B cell (primary cell): ENCODE data around the gene IL1A. TPM values are rescaled to one million over a fixed set of nuclear protein-coding genes. Genes with fewer than 3 reads are reported as not detected.

ENCODE experiments used
- ATAC-seq: fragments of 200-7000 bp; cut with Tn5 transposase; one replicate; pipeline ENCODE4 v1.10.0; 2021; ENCODE audit warnings: low read depth, mild to moderate bottlenecking, moderate number of reproducible peaks, moderate library complexity
- CTCF ChIA-PET: fragments of 350-600 bp; sonication (Branson Sonifier 250); formaldehyde crosslinking; loops from one replicate; lab custom pipeline; 2021; ENCODE audit warnings: antibody characterized with exemption, inconsistent platforms; lab: Charles Lee
- POLR2A ChIA-PET: fragments of 350-600 bp; sonication (Branson Sonifier 250); formaldehyde crosslinking; loops from one replicate; lab custom pipeline; 2021; ENCODE audit warnings: antibody characterized with exemption; lab: Charles Lee
- DNase-seq: peaks from one replicate; pipeline ENCODE4 v3.0.0; 2013
- H2AFZ ChIP-seq: 2 replicates; pipeline ENCODE4 v1.6.1; 2012; ENCODE audit warnings: mild to moderate bottlenecking, low read depth, low read length; ENCODE audit not compliant: insufficient read depth, poor library complexity, severe bottlenecking
- H3K27ac ChIP-seq, 2 donors: 1 replicate in 1 of 2; 2 replicates in 1 of 2; pipeline ENCODE4 v1.5.1; 2012 to 2013; ENCODE audit warnings: low read length in 2 of 2, mild to moderate bottlenecking in 2 of 2, moderate library complexity in 1 of 2
- H3K27me3 ChIP-seq, 4 experiments: fragments of 200-600 bp in 1 of 4; sonication (generic) in 1 of 4; replicated peaks in 1 of 4; 1 replicate in 2 of 4; 2 replicates in 2 of 4; pipeline versions ENCODE4 v1.6.1 to v1.7.0; 2013 to 2016; ENCODE audit warnings: low read length in 3 of 4, mild to moderate bottlenecking in 2 of 4, mixed read lengths in 1 of 4, moderate library complexity in 1 of 4; ENCODE audit not compliant: insufficient read depth in 4 of 4, control insufficient read depth in 3 of 4; ENCODE audit errors: control extremely low read depth in 1 of 4
- H3K36me3 ChIP-seq, 2 experiments: replicated peaks in 1 of 2; 1 replicate in 1 of 2; 2 replicates in 1 of 2; pipeline versions ENCODE4 v1.6.1 to v1.7.1; 2013; ENCODE audit warnings: low read length in 1 of 2; ENCODE audit not compliant: insufficient read depth in 2 of 2, control insufficient read depth in 1 of 2; ENCODE audit errors: control extremely low read depth in 1 of 2, extremely low read depth in 1 of 2
- H3K4me1 ChIP-seq, 2 donors: fragments of 200-600 bp in 1 of 2; sonication (generic) in 1 of 2; 1 replicate in 1 of 2; 2 replicates in 1 of 2; pipeline versions ENCODE4 v1.5.1 to v1.6.1; 2013 to 2017; ENCODE audit warnings: low read length in 2 of 2; ENCODE audit not compliant: control insufficient read depth in 2 of 2, insufficient read depth in 2 of 2
- H3K4me2 ChIP-seq: replicated peaks from 2 replicates; pipeline ENCODE3; 2012; ENCODE audit warnings: mild to moderate bottlenecking, low read depth, low read length; ENCODE audit not compliant: poor library complexity, severe bottlenecking
- H3K4me3 ChIP-seq, 5 experiments: fragments of 200-600 bp in 1 of 5; sonication (generic) in 1 of 5; 1 replicate in 3 of 5; 2 replicates in 2 of 5; pipeline versions ENCODE4 v1.5.1 to v1.7.0; 2011 to 2016; ENCODE audit warnings: low read length in 4 of 5, mild to moderate bottlenecking in 4 of 5, low read depth in 2 of 5, control low read depth in 1 of 5, moderate library complexity in 1 of 5; ENCODE audit not compliant: insufficient read depth in 1 of 5; ENCODE audit errors: control extremely low read depth in 1 of 5, extremely low read depth in 1 of 5
- H3K79me2 ChIP-seq: fragments of 200-600 bp; sonication (generic); one replicate; pipeline ENCODE4 v1.6.0; 2016; ENCODE audit warnings: low read length; ENCODE audit not compliant: control insufficient read depth, insufficient read depth
- H3K9ac ChIP-seq: fragments of 200-600 bp; sonication (generic); 2 replicates; pipeline ENCODE4 v1.6.1; 2017; ENCODE audit warnings: mild to moderate bottlenecking, low read length, moderate library complexity
- H3K9me3 ChIP-seq, 3 donors: one replicate each; pipeline versions ENCODE4 v1.6.1 to v1.7.1; 2013; ENCODE audit warnings: low read length in 2 of 3; ENCODE audit not compliant: control insufficient read depth in 2 of 3, insufficient read depth in 1 of 3; ENCODE audit errors: control extremely low read depth in 1 of 3
- H4K20me1 ChIP-seq: 2 replicates; pipeline ENCODE4 v1.6.0; 2012; ENCODE audit warnings: mild to moderate bottlenecking, low read length; ENCODE audit not compliant: insufficient read depth, control insufficient read depth, poor library complexity, severe bottlenecking
- H3K27ac Mint-ChIP-seq: one replicate; pipeline ENCODE4 v1.8.0; 2021; ENCODE audit warnings: mixed read lengths
- H3K27me3 Mint-ChIP-seq: one replicate; pipeline ENCODE4 v1.8.0; 2021; ENCODE audit warnings: mixed read lengths
- H3K4me1 Mint-ChIP-seq: one replicate; pipeline ENCODE4 v1.8.0; 2021; ENCODE audit warnings: mixed read lengths
- H3K4me3 Mint-ChIP-seq: one replicate; pipeline ENCODE4 v1.8.0; 2021; ENCODE audit warnings: mixed read lengths
- H3K9me3 Mint-ChIP-seq: one replicate; pipeline ENCODE4 v1.8.0; 2022; ENCODE audit warnings: mixed read lengths; ENCODE audit not compliant: insufficient read depth
- CTCF ChIP-seq: fragments of 200-600 bp; IDR thresholded peaks from one replicate; pipeline ENCODE4 v1.8.0; 2022; ENCODE audit warnings: antibody characterized with exemption, mild to moderate bottlenecking
- EZH2 ChIP-seq: IDR thresholded peaks from 2 replicates; pipeline ENCODE4 v1.6.1; 2012; ENCODE audit warnings: borderline replicate concordance, low read depth, mild to moderate bottlenecking, moderate library complexity, low read length; ENCODE audit not compliant: insufficient read depth, poor library complexity, severe bottlenecking
- WGBS: methylation state at CpG from one replicate; pipeline ENCODE4 v1.1.5; 2013; ENCODE audit warnings: missing lambda C conversion rate; ENCODE audit not compliant: insufficient coverage; 5-methylcytosine and 5-hydroxymethylcytosine counted together
- intact Hi-C: fragments of 100-400 bp; cut with micrococcal nuclease; formaldehyde crosslinking; loops from one replicate; pipeline ENCODE4 v1.10.0; 2022
- polyA plus RNA-seq: library from polyadenylated mRNA; depleted of rRNA; stranded (reverse); fragments of >200 nt; gene quantifications from 2 replicates; pipeline ENCODE4 v1.2.3, GENCODE V29; 2012
- total RNA-seq, 2 donors: library from RNA; stranded (reverse); fragments of 120-200 nt in 1 of 2; gene quantifications; 1 replicate in 1 of 2; 2 replicates in 1 of 2; pipeline versions ENCODE4 v1.2.3 to v1.2.4, GENCODE V29; 2013 to 2022

Gene IL1A
- total and polyA plus RNA-seq, 2 donors (not counting 1 experiment from before 2014, with no cell fraction given) = 0.15 TPM; not detected in 1

DNA sequence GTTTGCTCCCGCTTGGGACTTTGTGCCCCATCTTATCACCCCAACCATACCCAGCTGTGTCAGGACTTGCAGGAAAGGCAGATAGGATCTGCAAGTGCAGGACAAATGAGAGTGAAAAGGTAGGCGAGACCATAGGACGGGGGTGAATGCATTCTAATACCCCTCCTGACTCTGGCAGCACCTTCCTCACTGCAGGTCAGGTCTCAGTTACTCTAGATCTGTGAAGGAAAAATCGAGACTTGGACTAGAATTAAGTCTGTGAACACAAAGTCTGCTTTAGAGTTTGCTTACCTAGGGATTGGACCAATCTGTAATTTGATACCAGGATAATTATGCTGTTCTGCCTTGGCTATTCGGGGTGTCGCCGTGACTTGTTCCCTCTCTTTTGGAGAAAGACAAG, 43.8 kb downstream of the IL1A start:
- Mint-ChIP-seq H3K9me3 (no peaks in the 10 kb centered on the region), H3K4me1 (no peaks in the 10 kb centered on the region), H3K27ac (no peak overlapping the region), H3K4me3 (no peak overlapping the region), H3K27me3 (no peaks in the 10 kb centered on the region)
- no peak for DNase-seq
- ATAC-seq = no peak
- ChIA-PET CTCF (interaction anchor here (1.4 to 3.0 kb wide), 3 partner anchors 9 to 114 kb away, joined by 5 to 11 read pairs (median 6); no protein-coding TSS in a partner anchor), POLR2A (no interaction called here)
- Histone ChIP-seq H3K79me2 (no peaks in the 10 kb centered on the region), H3K27ac (no peak overlapping the region), H3K27me3 (no peaks in the 10 kb centered on the region), H3K4me3 (no peak overlapping the region), H3K9me3 (no peaks in the 10 kb centered on the region), H3K4me2 (no peak overlapping the region), H3K36me3 (peaks cover 0 to 5% of the 10 kb centered on the region in 2 experiments), H3K9ac (no peak overlapping the region), H3K4me1 (no peaks in the 10 kb centered on the region), H4K20me1 (no peaks in the 10 kb centered on the region), H2AFZ (no peak overlapping the region)
- WGBS = 100% methylated on average over 2 of the region's 7 CpGs
- intact Hi-C loops = no loop called here
- TF ChIP-seq CTCF = no peak
- no peak for TF ChIP-seq EZH2

DNA sequence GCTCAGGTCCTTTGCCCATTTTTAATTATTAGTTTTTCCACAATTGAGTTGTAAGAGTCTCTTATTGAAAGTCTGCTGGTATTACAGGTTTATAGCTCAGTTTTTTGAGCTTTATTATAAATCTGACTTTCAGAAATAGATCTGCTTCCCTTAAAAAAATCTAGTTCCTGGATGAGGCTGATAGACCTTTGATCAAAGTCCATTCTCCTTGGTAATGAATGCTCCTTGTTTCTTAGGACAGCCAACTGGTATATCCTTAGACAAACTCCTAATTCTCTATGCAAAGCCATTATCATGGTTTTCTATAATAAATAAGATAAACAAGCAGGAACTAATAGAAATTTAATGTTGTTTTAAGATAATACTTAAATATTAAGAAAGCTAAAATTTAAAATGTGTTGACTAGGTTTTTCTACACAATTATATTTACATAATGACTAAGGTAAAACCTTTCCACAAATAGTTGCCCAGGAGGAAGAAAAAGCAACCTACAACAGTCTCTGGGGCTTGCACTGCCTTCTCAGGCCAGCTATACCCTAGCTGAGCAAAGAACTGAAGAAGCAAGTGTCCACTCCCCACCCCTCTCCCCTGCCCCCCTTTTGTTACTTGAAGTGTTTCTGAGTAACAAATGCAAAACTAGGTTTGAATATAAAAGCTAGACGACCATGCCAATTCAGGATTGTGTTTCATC, 46.6 kb downstream of the IL1A start:
- Histone ChIP-seq H3K4me1 (no peaks in the 10 kb centered on the region), H3K79me2 (no peaks in the 10 kb centered on the region), H2AFZ (no peak overlapping the region), H3K9me3 (no peaks in the 10 kb centered on the region), H3K27ac (no peak overlapping the region), H3K9ac (no peak overlapping the region), H4K20me1 (no peaks in the 10 kb centered on the region), H3K4me3 (no peak overlapping the region), H3K36me3 (peaks cover 0 to 5% of the 10 kb centered on the region in 2 experiments), H3K4me2 (no peak overlapping the region), H3K27me3 (no peaks in the 10 kb centered on the region)
- Mint-ChIP-seq H3K9me3 (no peaks in the 10 kb centered on the region), H3K4me1 (no peaks in the 10 kb centered on the region), H3K4me3 (no peak overlapping the region), H3K27me3 (no peaks in the 10 kb centered on the region), H3K27ac (no peak overlapping the region)
- no peak for TF ChIP-seq CTCF
- TF ChIP-seq EZH2 = no peak
- no CpG with 5 or more reads among the region's 1 CpG for WGBS
- DNase-seq = no peak
- intact Hi-C loops = no loop called here
- CTCF ChIA-PET = interaction anchor here (0.6 to 19.8 kb wide), 4 partner anchors 10 to 222 kb away, joined by 3 to 496 read pairs (median 6); no protein-coding TSS in a partner anchor
- no peak for ATAC-seq
- POLR2A ChIA-PET = no interaction called here
